Spleen (tissue), 7 donors: ENCODE results near the gene TBX1.

Experiments used
- CTCF ChIP-seq, 11 experiments: fragments of 200-600 bp in 7 of 11; fragments of 450-650 bp in 4 of 11; sonication (generic) in 4 of 11; IDR thresholded peaks in 8 of 11; conservative IDR thresholded peaks in 3 of 11; 1 replicate in 7 of 11; 2 replicates in 4 of 11; pipeline versions ENCODE4 v1.4.0 to v1.8.0; 2016 to 2021; ENCODE audit warnings: antibody characterized with exemption in 11 of 11, inconsistent platforms in 4 of 11, mild to moderate bottlenecking in 1 of 11
- POLR2A ChIP-seq, 3 donors: fragments of 450-650 bp; IDR thresholded peaks; one replicate each; pipeline ENCODE4 v1.5.1; 2017; ENCODE audit warnings: antibody characterized with exemption in 3 of 3, mild to moderate bottlenecking in 1 of 3
- POLR2AphosphoS5 ChIP-seq, 3 donors: sonication (generic); formaldehyde crosslinking; IDR thresholded peaks; one replicate each; pipeline ENCODE4 v1.5.1; 2017; ENCODE audit warnings: antibody characterized with exemption in 3 of 3
- donor health status: DM: no; HTN: no; CAD: no; lungs with moderate emphysema.
- donor health status: DM: no; HTN: no; CAD: no.
- donor health status: DM: no; HTN: no; CAD: no.

- TF ChIP-seq CTCF (IDR thresholded peaks at IDR 0.05 in 8 of 11, conservative IDR thresholded peaks at IDR 0.05 in 3 of 11), result no peak
- TF ChIP-seq POLR2A (IDR thresholded peaks at IDR 0.05), result no peak
- TF ChIP-seq POLR2AphosphoS5 (IDR thresholded peaks at IDR 0.05), result no peak
Observed at GRCh38 chr22:19791894-19792293, 31.3 kb downstream of the TBX1 start.
